GM15510 (cell line): Measurements from ENCODE around the gene BRSK2.

Experiments used
- POLR2A ChIP-seq: IDR thresholded peaks from 3 replicates; pipeline ENCODE4 v1.6.1; 2011; ENCODE audit warnings: borderline replicate concordance; ENCODE audit not compliant: insufficient read length; ENCODE audit errors: extremely low read depth

The BRSK2 gene

DNA sequence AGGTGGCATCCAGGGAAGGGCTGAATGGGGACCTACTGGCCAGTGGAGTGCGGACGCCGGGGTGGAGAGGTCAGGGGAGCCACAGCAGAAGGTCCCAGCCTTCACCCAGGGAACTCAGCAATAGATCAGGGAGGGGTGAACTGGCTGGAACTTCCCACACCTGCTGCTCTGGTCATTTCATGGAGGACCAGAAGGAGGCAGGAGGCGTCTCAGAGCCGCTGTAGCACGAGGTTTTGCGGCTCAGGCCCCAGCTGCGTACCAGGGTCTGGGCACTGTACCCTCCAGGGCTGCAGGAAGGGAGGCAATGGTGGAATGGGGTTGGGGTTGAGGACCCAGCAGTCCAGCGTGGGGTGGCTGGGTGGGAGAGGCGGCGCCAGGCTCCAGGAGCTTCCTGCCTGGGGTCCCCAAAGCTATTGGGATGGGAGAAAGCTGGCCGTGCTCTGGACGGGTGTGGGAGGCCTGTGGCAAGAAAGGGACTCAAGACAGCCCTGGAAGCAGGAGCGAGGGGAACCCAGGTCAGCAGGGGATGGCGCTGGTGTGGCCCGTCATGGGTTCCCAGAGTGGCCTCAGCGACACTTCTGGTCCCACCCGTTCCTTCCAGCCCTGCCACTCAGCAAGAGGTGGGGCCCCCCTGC lies 20.2 kb upstream of the BRSK2 start:
- no peak for TF ChIP-seq POLR2A

DNA sequence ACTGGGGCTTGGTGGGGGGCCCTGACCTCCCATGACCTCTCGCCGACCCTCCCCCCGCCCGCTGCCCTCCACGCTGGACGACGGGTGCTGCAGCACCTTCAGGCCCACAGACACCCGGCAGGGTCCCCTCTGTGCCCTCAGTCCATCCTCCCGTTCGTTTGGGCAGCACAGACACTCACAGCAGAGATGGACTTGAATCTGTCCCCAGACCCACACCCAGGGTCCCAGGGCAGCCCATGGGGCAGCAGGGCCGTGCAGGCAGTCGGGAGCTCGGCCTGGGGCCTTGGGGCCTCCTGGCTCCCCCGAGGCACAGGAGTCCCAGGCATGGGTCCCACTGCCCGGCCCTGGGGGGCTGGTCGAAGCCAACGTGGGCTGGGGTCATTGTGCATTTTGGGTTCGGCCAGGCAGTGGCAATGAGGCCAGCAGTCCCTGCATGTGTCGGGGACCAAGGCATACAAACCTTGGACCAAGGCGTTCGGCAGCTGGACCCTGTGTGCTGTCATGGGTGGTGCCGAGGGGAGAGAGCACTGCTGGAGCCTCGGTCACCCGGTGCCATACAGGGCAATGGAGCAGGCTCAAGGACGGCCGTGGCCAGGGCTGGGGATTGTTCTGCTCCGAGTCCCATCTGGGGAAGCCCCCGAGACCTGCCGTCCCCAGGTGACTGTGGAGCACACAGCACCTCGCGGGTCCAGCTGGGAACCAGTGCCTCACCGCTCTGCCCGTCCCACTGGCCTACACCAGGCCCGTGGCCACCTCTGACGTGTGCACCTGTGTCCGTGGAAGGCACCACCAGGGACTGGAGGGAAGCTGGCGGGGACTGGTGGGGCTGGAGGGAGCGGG lies 19.3 kb upstream of the BRSK2 start:
- TF ChIP-seq POLR2A, result no peak

DNA sequence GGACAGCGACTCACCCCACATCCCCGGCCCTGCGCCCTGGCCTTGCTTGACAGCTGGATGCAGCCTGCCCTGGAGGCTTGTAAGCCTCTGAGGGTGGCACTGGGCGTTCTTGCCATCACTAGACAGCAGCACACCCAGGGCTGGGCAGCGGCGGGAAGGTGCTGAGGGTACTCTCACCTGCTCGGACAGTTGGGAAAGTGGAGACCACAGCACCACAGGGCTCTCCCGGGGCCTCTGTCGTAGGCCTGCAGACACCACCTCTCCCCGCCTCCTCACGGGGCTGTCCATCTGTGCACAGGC lies 18.8 kb upstream of the BRSK2 start:
- no peak for TF ChIP-seq POLR2A

DNA sequence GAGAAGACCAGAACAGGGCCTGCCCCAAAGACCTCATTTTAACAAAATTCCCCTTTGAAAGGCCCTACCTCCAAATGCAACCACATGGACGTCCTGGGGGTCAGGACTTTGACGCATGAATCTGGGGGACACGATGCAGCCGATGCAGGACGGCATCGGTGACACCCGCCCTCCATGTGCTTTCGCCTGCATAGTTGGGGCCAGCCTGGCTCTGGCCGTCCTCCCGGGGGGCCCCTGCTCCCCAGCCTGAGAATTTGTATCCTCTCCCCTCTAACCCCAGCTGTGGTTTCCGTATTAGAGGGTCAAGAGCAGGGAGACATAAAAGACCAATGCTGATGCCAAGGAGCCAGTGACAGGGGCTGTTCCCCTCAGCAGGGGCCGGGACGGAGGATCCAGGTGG lies 18.4 kb upstream of the BRSK2 start:
- TF ChIP-seq POLR2A, result no peak

DNA sequence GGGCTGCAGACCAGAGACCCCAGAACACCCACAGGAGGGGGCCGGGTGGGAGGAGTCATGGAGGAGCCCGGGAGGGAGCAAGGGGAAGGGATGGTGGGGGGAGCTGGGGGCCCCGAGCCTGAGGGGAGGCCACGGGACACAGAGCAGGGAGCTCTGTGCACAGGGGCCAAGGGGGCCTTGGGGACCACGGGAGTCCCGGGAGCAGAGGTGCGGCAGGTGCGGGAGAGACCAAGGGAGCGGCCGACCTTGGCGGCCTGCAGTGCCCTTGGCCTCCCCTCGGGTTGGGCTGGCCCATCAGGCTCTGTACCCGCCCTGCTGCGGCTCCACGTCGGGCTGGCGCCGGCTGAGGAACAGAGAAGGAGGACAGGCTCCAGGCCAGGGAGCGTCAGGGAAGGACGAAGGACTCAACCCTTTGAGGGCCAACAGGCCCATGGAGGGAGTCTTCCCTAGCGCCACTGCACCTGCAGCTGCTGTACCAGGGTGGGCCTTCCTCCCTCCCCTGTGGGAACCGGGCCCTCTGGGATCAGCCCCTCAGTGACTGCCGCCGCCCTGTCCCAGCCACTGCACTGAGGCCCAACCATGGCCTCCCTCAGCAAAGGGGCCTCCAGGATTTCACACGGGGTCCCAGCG lies 17.8 kb upstream of the BRSK2 start:
- no peak for TF ChIP-seq POLR2A

DNA sequence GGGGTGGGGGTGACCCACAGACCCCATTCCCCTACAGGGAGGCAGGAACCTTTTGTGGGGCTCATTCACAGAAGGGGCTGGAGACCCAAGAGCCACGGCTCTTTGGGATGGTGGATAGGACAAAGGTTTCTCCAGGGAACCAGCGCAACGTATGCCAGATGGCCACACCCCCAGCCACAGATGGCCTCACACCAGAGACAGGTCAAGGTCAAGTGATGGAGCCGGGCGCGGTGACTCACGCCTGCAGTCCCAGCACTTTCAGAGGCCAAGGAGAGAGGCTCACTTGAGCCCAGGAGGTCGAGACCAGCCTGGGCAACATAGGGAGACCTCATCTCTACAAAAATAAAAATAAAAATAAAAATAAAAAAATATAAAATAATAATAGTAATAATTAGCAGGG lies 17.1 kb upstream of the BRSK2 start:
- no peak for TF ChIP-seq POLR2A

DNA sequence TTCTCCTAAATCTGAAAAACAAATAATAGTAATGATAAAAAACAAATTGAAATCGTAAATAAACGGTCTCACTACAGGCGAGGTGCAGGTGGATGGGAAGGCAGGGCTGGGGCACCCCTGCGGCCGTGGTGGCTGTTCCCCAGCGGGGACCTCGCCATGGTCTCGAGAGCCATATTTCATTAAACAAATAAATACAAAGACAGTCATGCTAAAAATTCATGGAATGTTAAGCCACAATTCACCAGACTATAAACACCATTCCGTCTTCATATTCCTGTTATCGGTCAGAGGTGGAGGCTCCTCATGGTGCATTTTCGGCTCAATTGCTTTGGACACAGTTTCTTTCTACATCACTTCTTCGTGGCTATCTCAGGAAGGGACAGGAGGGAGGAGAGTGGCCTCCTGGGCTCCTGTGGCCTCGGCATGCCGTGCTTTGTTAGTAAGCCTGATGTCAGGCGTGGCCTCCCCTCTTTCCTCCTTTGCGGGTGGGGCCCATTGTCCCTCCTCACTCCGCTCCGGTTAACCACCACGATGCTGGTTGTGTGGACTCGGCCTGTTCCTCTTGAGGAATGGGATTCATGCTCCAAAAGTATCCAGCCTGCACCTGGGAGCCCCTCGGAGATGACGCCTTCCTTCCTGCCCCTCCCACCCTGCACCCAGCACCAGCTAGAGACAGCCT lies 16.1 kb upstream of the BRSK2 start:
- TF ChIP-seq POLR2A, result no peak

DNA sequence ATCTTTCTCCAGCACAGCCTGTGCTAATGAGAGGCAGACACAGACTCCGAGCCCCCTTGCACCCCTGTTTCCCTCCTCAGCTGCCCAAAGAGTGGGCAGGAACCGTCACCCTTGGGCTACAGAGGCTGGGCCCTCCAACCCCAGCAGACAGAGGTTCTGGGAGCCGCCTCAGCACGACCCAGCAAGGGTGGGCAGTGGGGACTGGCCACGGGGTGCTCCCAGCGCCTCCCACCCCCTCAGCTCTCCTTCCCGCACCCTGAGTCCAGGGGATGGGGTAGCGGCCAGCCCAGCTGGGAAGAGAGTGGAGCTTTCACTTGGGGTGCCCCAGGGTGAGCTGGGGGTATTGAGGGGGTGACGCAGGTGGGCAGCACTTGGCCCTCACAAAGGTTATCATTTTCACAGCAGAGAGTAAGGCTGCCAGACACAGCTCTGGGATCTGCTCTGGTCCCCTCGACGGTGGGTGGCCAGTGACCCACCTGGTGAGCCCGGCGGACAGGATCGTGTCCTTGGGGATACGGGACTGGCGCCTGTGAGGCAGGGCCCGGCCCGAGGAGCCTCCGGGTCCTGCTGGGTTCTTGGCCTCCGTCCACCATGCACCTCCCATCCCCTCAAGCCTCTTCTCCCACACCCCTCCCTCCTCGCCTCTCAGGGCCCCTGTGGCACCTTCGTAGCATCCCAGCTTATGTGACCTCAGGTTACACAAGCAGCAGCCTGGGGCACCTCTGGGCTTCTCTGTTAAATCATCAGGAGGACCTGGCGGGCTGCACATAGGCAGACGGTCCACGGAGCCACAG lies 14.4 kb upstream of the BRSK2 start:
- no peak for TF ChIP-seq POLR2A

DNA sequence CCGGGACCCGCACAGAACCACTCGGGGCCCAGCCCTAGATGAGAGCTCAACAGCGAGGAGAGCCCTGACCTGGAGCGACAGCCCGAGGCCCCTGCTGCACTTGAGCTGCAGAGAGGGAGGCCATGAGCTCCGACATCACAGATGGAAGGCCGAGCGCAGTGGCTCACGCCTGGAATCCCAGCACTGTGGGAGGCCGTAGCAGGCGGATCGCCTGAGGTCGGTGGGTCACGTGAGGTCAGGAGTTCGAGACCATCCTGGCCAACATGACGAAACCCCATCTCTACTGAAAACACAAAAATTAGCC lies 13.8 kb upstream of the BRSK2 start:
- TF ChIP-seq POLR2A, result no peak

DNA sequence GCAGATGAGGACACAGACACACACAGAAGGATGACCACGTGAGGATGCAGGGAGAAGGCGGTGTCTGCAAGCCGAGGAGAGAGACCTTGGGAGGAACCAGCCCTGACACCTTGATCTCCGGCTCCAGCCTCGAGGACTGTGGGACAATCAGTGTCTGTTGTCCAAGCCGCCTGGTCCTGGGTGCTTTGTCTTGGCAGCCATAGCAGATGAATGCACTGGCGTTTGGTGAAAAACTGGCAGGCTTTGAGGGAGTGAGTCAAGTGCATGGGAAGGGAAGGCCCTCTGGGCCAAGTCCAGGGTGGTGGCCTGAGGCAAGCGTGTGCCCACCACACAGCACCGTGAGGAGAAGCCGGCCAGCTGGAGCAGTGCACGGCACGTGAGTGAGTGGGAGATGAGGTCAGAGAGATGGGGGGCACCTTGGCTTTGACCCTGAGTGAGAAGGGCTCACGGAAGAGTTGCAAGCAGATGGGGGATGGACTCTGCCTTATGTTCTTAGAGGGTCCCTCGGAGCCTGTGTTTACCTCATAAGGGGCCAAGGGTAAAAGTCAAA lies 12.4 kb upstream of the BRSK2 start:
- TF ChIP-seq POLR2A, result no peak

DNA sequence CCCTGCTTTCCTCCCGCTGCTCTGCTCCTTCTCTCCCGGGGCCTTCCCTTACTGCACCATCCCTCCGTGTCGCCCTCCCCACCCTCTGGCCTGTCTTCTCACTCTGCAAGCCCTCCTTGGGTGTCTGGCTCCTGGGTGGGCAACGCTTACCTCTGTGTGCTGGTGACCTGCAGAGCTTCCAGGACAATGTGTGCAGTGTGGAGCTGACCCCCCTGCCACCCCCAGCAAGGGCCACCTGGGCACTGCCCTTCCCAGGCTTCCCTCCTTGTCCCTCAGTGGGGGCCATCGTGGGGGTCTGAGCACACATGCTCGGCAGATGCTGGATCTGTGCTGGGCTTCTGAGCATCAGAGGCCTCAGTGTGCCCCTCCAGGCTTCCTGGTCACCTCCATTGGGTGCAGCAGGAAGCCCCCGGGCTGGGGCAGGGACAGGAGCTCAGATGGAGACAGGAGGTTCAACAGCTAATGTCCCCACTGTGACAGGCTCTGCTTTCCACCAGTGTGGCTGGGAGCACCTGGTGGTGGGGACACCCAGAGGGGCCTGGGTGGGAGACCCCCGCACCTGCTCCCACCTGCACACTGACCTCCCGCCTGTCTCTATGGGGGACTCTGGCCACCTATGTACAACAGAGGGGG lies 7.8 kb upstream of the BRSK2 start:
- no peak for TF ChIP-seq POLR2A

DNA sequence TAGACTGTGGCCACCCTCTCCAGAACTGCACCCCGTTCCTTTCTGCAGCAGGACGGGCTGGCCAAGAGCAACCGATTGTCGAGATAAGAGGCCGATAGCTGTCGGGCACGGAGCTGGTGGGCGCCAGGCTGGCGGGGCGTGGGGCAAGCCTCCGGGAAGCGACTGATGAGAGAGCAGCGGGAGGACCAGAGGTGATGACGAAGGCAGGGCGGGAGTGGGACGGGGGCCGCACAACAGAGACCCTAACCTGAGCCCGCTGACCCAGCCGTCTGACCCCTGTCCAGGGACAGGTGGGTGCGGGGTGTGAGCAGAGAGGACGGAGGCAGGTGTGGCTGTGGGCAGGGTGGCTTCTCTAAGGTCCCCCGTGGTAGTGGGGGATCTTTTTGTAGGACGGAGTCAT lies 7.3 kb upstream of the BRSK2 start:
- no peak for TF ChIP-seq POLR2A

DNA sequence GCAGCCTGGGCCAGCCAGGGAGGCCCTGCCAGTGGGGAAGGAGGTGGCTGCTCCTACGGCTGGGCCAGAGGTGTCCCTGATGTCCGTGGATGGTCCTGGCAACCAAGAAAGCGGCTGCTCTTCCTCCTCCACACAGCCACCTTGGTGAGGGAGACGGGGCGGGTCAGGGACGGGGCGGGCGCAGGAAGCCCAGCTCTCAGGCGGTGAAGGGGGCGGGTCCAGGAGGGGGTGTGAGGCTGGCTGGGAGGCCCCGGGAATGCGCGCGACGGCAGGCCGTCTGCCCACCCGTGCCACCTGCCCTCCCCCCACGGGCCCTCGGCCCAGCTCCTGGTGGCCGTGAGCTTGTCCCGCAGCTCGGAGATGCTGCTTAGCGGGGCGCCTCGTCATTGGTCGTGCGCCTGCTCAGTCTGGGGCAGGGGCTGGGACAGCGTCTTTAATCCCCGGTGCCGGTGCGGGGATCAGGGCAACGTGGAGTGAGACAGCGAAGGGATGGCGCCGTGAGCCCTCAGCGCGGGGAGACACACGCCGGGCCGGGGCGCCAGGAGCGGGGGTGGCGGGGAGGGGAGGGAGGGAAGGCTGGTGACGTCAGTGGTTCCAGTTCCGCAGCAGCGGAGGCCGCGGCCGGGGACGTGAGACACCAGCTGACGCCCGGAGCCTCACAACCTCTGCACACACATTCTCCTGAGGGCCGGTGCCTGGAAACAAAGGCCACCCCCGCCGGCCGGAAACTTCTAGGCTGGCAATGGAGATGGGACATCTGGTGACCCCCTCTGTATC lies 6.7 kb upstream of the BRSK2 start:
- no peak for TF ChIP-seq POLR2A
